GM13976 (cell line): ENCODE results near the gene ATP2A1.
A peak's percentile ranks its signal among the peaks of the same experiment; 100 is the strongest.
"Not testable (repeated sequence)": the region's sequence is repeated elsewhere in the genome, so short reads cannot be mapped to it uniquely, and the experiment has no call there.

ENCODE experiments used
- DNase-seq: peaks from one replicate; pipeline ENCODE4 v3.0.0; 2012; ENCODE audit warnings: low spot score
- in situ Hi-C: fragments of 300-500 bp; cut with MboI; formaldehyde crosslinking; loops from one replicate; pipeline ENCODE4 v1.12.0; 2022; ENCODE audit warnings: low sequenced_read_pairs, mixed read lengths, inconsistent platforms; ENCODE audit not compliant: unreplicated experiment
- TF ChIP-seq, protein P1 (sequence below): IDR thresholded peaks from 2 replicates; pipeline ENCODE4 v1.5.1; 2012; ENCODE audit warnings: borderline replicate concordance, mild to moderate bottlenecking; ENCODE audit not compliant: insufficient read depth; ENCODE audit errors: extremely low read depth, missing control alignments, control extremely low read depth

ATP2A1 gene

DNA sequence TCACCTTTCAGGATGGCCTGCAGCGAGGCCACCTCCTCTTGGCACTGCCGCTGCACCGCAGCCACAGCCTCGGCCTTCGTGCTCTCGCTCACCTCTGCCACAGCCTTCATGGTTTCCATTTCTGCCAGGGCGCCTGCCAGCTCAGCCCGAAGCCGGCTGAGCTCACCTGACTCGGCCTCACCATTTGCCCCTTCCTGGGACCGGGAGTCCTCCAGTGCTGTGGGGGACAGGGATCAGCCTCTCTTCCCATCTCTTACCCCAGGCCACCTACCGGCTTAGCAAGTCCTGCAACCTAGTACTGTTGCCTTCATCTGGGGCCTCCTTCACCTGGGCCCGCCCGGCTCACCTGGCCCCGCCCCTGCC lies 46.1 kb downstream of the ATP2A1 start:
- in situ Hi-C loops, result no loop called here
- no peak for DNase-seq
- TF ChIP-seq, protein P1, sequence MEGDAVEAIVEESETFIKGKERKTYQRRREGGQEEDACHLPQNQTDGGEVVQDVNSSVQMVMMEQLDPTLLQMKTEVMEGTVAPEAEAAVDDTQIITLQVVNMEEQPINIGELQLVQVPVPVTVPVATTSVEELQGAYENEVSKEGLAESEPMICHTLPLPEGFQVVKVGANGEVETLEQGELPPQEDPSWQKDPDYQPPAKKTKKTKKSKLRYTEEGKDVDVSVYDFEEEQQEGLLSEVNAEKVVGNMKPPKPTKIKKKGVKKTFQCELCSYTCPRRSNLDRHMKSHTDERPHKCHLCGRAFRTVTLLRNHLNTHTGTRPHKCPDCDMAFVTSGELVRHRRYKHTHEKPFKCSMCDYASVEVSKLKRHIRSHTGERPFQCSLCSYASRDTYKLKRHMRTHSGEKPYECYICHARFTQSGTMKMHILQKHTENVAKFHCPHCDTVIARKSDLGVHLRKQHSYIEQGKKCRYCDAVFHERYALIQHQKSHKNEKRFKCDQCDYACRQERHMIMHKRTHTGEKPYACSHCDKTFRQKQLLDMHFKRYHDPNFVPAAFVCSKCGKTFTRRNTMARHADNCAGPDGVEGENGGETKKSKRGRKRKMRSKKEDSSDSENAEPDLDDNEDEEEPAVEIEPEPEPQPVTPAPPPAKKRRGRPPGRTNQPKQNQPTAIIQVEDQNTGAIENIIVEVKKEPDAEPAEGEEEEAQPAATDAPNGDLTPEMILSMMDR, result no peak

DNA sequence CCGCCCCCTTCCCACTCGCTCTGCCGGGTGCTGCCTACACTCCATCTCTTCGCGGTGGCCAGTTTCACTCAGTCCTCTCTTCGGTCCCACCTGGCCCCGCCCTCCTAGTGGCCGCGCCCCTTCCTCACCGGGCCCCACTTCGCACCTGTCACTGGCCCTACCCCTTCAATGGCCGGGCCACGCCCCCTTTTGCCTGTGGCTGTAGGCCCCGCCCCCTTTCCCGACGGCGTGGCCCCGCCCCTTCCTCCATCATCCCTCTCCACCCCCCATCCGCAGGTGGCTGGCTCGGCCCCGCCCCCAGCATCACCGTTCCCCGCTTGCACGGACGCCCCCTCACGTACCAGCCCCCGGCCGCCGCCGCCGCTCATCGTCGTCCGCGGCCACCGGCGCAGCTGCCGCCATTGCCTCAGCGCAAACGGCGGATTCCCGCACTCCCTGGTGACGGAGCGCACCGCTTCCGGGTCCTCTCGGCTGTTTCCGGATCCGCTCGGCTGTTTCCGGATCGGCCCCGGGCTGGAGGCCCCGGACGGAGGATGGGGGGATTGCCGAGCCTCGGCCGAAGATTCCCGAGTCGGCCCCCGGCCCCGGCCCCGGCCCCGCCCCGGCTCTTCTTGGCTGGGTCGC lies 46.6 kb downstream of the ATP2A1 start, which contains the start of gene RABEP2:
TSS of gene RABEP2 (minus strand) at position 477 of the 624 bp plus-strand sequence. CDS start at position 402, 75 bp downstream.
- in situ Hi-C loops, result no loop called here
- peak; percentile 99 for DNase-seq
- TF ChIP-seq, protein P1, result no peak

DNA sequence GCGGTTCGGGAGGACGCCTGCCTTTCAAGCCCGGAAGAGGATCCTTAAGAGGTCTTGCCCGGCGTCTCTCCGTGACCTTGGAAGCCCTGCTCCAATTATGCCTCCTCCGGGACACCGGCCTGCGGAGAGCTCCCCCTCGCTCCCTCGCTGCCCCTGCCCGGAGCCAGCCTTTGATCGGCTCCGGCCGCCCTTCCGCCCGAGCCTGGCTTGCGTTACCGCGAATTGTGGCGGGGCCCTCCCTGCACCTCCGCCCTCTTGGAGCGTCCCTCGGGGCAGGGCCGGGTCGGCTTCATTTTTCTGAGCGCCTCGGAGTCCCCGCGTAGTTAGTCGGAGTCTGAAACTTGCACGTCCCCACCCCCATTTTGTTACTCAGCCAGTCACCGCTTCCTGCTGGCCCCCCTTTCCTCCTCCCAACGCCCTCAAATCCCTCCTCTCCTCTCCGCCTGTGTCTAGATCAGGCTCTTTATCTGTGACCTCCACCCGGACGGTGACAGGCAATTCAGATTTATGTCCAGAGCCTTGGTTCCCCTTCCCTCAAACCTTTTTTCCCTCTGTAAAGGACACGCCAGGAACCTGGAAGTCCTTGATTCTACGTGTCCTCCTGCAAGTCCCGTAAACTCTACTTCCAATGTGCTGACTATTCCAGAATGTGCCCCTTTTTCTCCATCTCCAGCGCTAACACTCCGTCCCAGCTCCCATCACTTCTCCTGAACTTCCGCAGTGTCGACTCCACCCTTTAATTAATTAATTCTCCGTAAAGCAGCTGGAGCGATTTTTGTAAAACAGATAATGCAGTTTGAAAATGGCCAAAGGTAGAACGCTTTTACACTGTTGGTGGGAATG lies 47.3 kb downstream of the ATP2A1 start:
- TF ChIP-seq, protein P1, result no peak
- in situ Hi-C loops, result no loop called here
- DNase-seq, result peak; percentile 77

DNA sequence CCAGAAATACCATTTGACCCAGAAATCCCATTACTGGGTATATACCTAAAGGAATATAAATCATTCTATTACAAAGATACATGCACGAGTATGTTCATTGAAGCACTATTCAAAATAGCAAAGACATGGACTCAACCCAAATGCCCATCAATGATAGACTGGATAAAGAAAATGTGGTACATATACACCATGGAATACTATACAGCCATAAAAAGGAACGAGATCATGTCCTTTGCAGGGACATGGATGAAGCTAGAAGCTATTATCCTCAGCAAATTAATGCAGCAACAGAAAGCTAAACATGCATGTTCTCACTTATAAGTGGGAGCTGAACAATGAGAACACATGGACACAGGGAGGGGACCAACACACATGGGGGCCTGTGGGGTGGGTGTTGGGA lies 48.0 kb downstream of the ATP2A1 start:
- DNase-seq, in situ Hi-C loops: not testable (repeated sequence)

DNA sequence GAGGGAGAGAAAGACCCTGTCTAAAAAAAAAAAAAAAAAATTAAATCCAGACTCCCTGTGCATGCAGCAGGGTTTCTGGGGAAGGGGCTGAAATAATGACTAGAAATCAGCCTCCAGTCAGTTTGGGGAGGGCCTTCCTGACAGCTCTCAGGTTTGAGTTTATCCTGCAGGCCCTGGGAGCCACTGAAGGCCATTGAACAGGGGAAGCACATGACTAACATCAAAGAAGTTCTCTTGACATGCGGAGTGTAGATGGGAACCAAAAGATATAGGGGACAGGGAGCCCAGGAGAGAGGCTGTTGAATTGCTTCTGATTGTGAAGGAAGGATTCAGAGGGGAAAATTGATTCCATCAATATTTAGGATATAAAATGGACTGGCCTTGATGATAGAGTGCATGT lies 49.5 kb downstream of the ATP2A1 start:
- TF ChIP-seq, protein P1, result no peak
- no peak for DNase-seq
- in situ Hi-C loops, result no loop called here

DNA sequence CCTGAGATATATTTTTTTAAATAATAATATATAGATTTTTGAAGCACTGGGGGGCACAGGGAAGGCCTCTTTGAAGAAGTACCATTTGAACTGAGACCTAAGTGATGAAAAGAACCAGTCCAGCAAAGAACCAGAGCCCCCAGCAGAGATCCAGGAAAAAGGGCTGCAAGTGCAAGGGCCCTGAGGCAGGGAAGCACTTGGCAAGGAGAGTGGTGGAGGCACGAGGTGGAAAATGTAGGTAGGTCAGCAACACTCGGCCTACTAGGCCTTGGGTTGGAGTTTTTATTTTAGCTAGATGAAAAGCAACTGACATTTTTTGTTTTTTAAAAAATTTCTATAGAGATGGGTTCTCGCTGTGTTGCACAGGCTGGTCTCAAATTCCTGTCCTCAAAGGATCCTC lies 51.9 kb downstream of the ATP2A1 start:
- DNase-seq, result no peak
- in situ Hi-C loops, result no loop called here
- TF ChIP-seq, protein P1, result no peak

DNA sequence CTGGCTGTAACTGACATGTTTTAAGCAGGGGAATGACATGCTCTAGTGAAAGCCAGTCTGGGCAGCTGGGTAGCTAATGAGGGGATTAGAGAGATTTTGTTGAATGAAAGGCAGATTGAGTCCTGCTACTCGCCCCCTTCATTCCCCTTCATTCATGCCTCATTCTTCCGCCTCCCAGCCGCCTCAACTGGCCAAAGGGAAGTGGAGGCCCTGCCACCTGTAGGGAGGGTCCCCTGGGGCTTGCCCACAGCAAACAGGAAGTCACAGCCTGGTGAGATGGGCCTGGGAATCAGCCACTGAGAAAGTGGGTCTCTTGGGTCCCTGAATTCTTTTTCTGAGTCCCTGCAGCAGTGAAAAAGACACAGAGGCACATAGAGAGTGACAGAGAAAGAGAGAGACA lies 52.4 kb downstream of the ATP2A1 start:
- TF ChIP-seq, protein P1, result no peak
- no peak for DNase-seq
- in situ Hi-C loops, result no loop called here
